Measurements from ENCODE around the gene ITM2C. TPM values are rescaled to one million over a fixed set of nuclear protein-coding genes. Genes with fewer than 3 reads are reported as not detected.

Gene ITM2C
- total and polyA plus RNA-seq, 2 donors (not counting 1 experiment from before 2014, with no cell fraction given), result 36.9 to 62.8 TPM

DNA sequence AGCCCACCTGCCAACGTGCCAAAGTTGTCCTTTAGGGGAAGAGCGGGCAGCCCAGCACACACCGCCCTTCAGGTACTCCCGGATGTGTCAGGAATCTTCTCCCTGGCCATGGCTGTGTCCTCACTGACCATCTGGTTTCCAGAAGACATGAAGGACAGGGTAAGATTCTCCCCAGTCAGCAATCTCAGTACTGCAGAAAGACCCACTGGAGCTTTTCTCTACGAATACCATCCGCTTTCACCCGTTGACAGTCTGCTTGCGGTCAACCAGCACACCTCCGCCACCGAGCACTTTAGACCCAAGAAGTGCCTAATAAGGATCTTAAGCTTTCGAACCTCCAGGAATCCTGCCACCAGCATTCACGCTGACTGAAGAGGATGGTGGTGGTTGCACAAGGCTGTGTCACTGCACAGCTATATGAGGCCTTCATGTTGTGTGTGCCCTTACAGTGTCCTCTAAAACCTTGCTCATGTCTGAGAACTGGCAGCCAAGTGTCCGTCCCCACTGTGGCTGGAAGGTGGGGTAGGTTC is 42.7 kb upstream of the ITM2C start:
- no peak overlapping the region for H3K4me3 ChIP-seq (ENCODE audit: control extremely low read depth in 1 of 5, extremely low read depth in 1 of 5, insufficient read depth in 1 of 5, low read depth in 2 of 5, low read length in 4 of 5)
- Mint-ChIP-seq H3K27ac (no peak overlapping the region), H3K4me1 (peaks cover 4% of the 10 kb centered on the region), H3K4me3 (no peak overlapping the region), H3K27me3 (peaks cover 15% of the 10 kb centered on the region), H3K9me3 (ENCODE audit: insufficient read depth) (no peaks in the 10 kb centered on the region)
- WGBS (ENCODE audit: insufficient coverage), result 98% methylated on average over 13 of the region's 13 CpGs
- ChIA-PET CTCF (interaction anchor here (1.0 to 7.9 kb wide), 3 partner anchors 26 to 167 kb away, joined by 4 to 200 read pairs (median 4); no protein-coding TSS in a partner anchor), POLR2A (no interaction called here)
- no peaks in the 10 kb centered on the region for H4K20me1 ChIP-seq (ENCODE audit: control insufficient read depth, insufficient read depth, low read length, poor library complexity, severe bottlenecking)
- H3K36me3 ChIP-seq (replicated peaks in 1 of 2; ENCODE audit: control extremely low read depth in 1 of 2, control insufficient read depth in 1 of 2, extremely low read depth in 1 of 2, insufficient read depth in 2 of 2, low read length in 1 of 2), result peaks cover 0 to 32% of the 10 kb centered on the region in 2 experiments
- no peak overlapping the region for H3K27ac ChIP-seq (ENCODE audit: low read length in 2 of 2)
- H3K79me2 ChIP-seq (ENCODE audit: control insufficient read depth, insufficient read depth, low read length), result no peaks in the 10 kb centered on the region
- no peaks in the 10 kb centered on the region for H3K9me3 ChIP-seq (ENCODE audit: control extremely low read depth in 1 of 3, control insufficient read depth in 2 of 3, insufficient read depth in 1 of 3, low read length in 2 of 3)
- H3K27me3 ChIP-seq (replicated peaks in 1 of 4; ENCODE audit: control extremely low read depth in 1 of 4, control insufficient read depth in 3 of 4, insufficient read depth in 4 of 4, low read length in 3 of 4), result peaks cover 0 to 15% (median 11%) of the 10 kb centered on the region in 4 experiments
- H3K9ac ChIP-seq (ENCODE audit: low read length), result no peak overlapping the region
- TF ChIP-seq EZH2 (IDR thresholded peaks at IDR 0.05; ENCODE audit: borderline replicate concordance, insufficient read depth, low read depth, low read length, poor library complexity, severe bottlenecking) (no peak), CTCF (IDR thresholded peaks at IDR 0.05) (no peak)
- intact Hi-C loops (cut with micrococcal nuclease), result no loop called here
- ATAC-seq (ENCODE audit: low read depth), result no peak
- DNase-seq, result no peak
- H2AFZ ChIP-seq (ENCODE audit: insufficient read depth, low read depth, low read length, poor library complexity, severe bottlenecking), result no peak overlapping the region
- H3K4me1 ChIP-seq (ENCODE audit: control insufficient read depth in 2 of 2, insufficient read depth in 2 of 2, low read length in 2 of 2), result peaks cover 4 to 6% of the 10 kb centered on the region in 2 donors
- H3K4me2 ChIP-seq (replicated peaks; ENCODE audit: low read depth, low read length, poor library complexity, severe bottlenecking), result no peak overlapping the region

DNA sequence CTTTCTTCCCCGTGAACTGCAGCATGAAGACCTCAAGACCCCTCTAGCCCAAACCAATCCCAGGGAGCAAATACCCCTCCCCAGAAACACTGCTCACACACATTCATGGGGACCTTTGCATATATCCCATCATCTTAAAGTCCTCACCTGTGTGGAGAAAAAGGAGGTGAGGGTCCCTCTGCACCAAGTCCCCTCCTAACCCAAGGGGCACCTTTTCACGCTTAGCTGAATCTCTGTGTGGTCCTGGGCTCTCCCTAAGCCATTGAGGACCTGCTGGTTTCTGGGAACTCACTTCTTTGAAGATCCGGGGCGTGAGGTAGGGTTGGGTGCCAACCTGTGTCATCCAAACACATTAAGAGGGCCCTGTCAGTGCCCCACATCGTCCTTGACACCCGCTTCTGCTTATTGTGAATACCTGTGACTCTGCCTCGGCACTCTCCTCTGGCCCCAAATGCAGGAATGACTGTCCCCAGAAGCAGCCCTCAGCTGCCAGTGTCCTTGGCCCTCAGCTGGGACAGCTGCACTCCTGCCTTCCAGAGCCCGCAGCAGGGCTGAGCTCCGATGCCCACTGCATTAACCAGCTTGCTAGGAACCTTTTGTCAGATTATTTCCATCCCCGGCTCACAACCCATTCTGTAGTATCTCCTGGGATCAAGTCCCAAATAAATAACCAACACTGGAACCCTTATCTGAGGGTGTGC is 41.3 kb upstream of the ITM2C start:
- Histone ChIP-seq H3K27ac (ENCODE audit: low read length in 2 of 2) (no peak overlapping the region), H4K20me1 (ENCODE audit: control insufficient read depth, insufficient read depth, low read length, poor library complexity, severe bottlenecking) (no peaks in the 10 kb centered on the region), H3K79me2 (ENCODE audit: control insufficient read depth, insufficient read depth, low read length) (no peaks in the 10 kb centered on the region), H3K9ac (ENCODE audit: low read length) (no peak overlapping the region), H3K4me2 (replicated peaks; ENCODE audit: low read depth, low read length, poor library complexity, severe bottlenecking) (no peak overlapping the region), H3K4me1 (ENCODE audit: control insufficient read depth in 2 of 2, insufficient read depth in 2 of 2, low read length in 2 of 2) (peaks cover 12 to 13% of the 10 kb centered on the region in 2 donors), H3K9me3 (ENCODE audit: control extremely low read depth in 1 of 3, control insufficient read depth in 2 of 3, insufficient read depth in 1 of 3, low read length in 2 of 3) (peaks cover 0 to 5% (median 0%) of the 10 kb centered on the region in 3 donors), H3K4me3 (ENCODE audit: control extremely low read depth in 1 of 5, extremely low read depth in 1 of 5, insufficient read depth in 1 of 5, low read depth in 2 of 5, low read length in 4 of 5) (no peak overlapping the region), H3K36me3 (replicated peaks in 1 of 2; ENCODE audit: control extremely low read depth in 1 of 2, control insufficient read depth in 1 of 2, extremely low read depth in 1 of 2, insufficient read depth in 2 of 2, low read length in 1 of 2) (peaks cover 0 to 19% of the 10 kb centered on the region in 2 experiments), H3K27me3 (replicated peaks in 1 of 4; ENCODE audit: control extremely low read depth in 1 of 4, control insufficient read depth in 3 of 4, insufficient read depth in 4 of 4, low read length in 3 of 4) (peaks cover 0 to 22% (median 15%) of the 10 kb centered on the region in 4 experiments), H2AFZ (ENCODE audit: insufficient read depth, low read depth, low read length, poor library complexity, severe bottlenecking) (no peak overlapping the region)
- DNase-seq (no peak), ATAC-seq (ENCODE audit: low read depth) (no peak)
- TF ChIP-seq EZH2 (IDR thresholded peaks at IDR 0.05; ENCODE audit: borderline replicate concordance, insufficient read depth, low read depth, low read length, poor library complexity, severe bottlenecking) (no peak), CTCF (IDR thresholded peaks at IDR 0.05) (no peak)
- WGBS (ENCODE audit: insufficient coverage), result 88% methylated on average over 10 of the region's 10 CpGs
- peaks cover 5% of the 10 kb centered on the region for H3K4me1 Mint-ChIP-seq
- H3K9me3 Mint-ChIP-seq (ENCODE audit: insufficient read depth), result no peaks in the 10 kb centered on the region
- H3K27me3 Mint-ChIP-seq, result peaks cover 23% of the 10 kb centered on the region
- H3K27ac Mint-ChIP-seq, result no peak overlapping the region
- H3K4me3 Mint-ChIP-seq, result no peak overlapping the region
- POLR2A ChIA-PET, result interaction anchor here (0.6 kb wide), 1 partner anchor 81 kb away, joined by 4 read pairs; no protein-coding TSS in a partner anchor
- intact Hi-C loops (cut with micrococcal nuclease), result no loop called here
- CTCF ChIA-PET, result interaction anchor here (0.6 to 7.9 kb wide), 24 partner anchors 9 to 815 kb away, joined by 3 to 200 read pairs (median 6); no protein-coding TSS in a partner anchor
